ENCODE measurements around the gene SRP19.

SRP19 gene

GRCh38 chr5:112918136-112918535, 57.0 kb downstream of the SRP19 start:
- H3K4ac ChIP-seq (ENCODE audit: low read length): no peak overlapping the region
- WGBS, 2 donors (ENCODE audit: extremely low coverage in 2 of 2, insufficient read length in 2 of 2, insufficient replicate concordance in 1 of 2): no CpG with 5 or more reads among the region's 3 CpGs

DNA sequence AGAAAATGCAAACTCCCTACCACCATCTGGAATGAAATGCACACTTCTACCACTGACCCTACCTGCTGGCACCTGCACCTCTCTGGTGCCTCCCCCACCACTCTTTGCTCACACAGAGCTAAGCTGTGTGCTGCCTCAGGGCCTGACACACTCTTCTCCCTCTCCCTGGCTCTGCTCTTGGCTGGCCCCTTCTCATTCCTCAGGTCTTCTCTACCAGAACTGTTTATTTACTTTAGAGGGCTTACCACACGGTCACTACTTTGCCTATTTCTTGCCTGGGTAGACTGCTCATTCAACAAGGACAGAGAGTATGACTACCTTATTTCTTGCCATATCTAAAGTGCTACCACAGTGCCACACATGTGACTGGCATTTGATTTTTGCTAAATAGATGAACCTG, 57.6 kb downstream of the SRP19 start:
- H3K9ac ChIP-seq (ENCODE audit: low read depth, low read length, poor library complexity): no peak overlapping the region
- WGBS, 2 donors (ENCODE audit: extremely low coverage in 2 of 2, insufficient read length in 2 of 2, insufficient replicate concordance in 1 of 2): no CpG with 5 or more reads among the region's 1 CpG

More at GRCh38 chr5:112918136-112918535, 57.0 kb downstream of the SRP19 start:
- Histone ChIP-seq H3K27me3 (ENCODE audit: control insufficient read depth in 3 of 3, insufficient read depth in 3 of 3, low read depth in 1 of 3, low read length in 3 of 3) (peaks cover 0 to 7% (median 5%) of the 10 kb centered on the region in 3 experiments), H3K4me1 (ENCODE audit: control insufficient read depth in 2 of 2, insufficient read depth in 1 of 2, low read depth in 1 of 2, low read length in 2 of 2) (peaks cover 3 to 4% of the 10 kb centered on the region in 2 donors), H3K14ac (ENCODE audit: low read length) (no peak overlapping the region), H3K23ac (ENCODE audit: low read depth, low read length, poor library complexity) (no peak overlapping the region), H3K9me3 (replicated peaks in 1 of 2; ENCODE audit: control insufficient read depth in 2 of 2, insufficient read depth in 1 of 2, low read depth in 1 of 2, low read length in 2 of 2) (no peaks in the 10 kb centered on the region), H2BK15ac (ENCODE audit: low read length) (no peak overlapping the region), H2AFZ (ENCODE audit: low read length) (no peak overlapping the region), H3K36me3 (replicated peaks in 1 of 2; ENCODE audit: control insufficient read depth in 2 of 2, insufficient read depth in 2 of 2, low read length in 2 of 2) (peaks cover 2 to 68% of the 10 kb centered on the region in 2 donors), H2BK12ac (ENCODE audit: low read length) (no peak overlapping the region), H2AK5ac (ENCODE audit: low read depth, low read length) (no peak overlapping the region), H2BK120ac (ENCODE audit: low read depth, low read length) (no peak overlapping the region), H3K27ac (replicated peaks; ENCODE audit: low read length) (no peak overlapping the region), H4K8ac (ENCODE audit: low read depth, low read length) (no peak overlapping the region), H3K9ac (ENCODE audit: low read depth, low read length, poor library complexity) (no peak overlapping the region), H3K79me1 (ENCODE audit: low read depth, low read length) (peaks cover 4% of the 10 kb centered on the region), H2BK5ac (ENCODE audit: low read length) (no peak overlapping the region), H4K91ac (ENCODE audit: low read depth, low read length, poor library complexity) (no peak overlapping the region), H3K4me3 (ENCODE audit: low read length in 2 of 2) (no peak overlapping the region), H3K18ac (ENCODE audit: low read length) (no peak overlapping the region), H3K4me2 (ENCODE audit: insufficient read depth, low read length, poor library complexity, severe bottlenecking) (no peak overlapping the region)
- DNase-seq (ENCODE audit: low spot score): no peak

More for the DNA sequence above, 57.6 kb downstream of the SRP19 start:
- Histone ChIP-seq H2AK5ac (ENCODE audit: low read depth, low read length) (no peak overlapping the region), H3K9me3 (replicated peaks in 1 of 2; ENCODE audit: control insufficient read depth in 2 of 2, insufficient read depth in 1 of 2, low read depth in 1 of 2, low read length in 2 of 2) (no peaks in the 10 kb centered on the region), H3K36me3 (replicated peaks in 1 of 2; ENCODE audit: control insufficient read depth in 2 of 2, insufficient read depth in 2 of 2, low read length in 2 of 2) (peaks cover 2 to 65% of the 10 kb centered on the region in 2 donors), H3K27ac (replicated peaks; ENCODE audit: low read length) (no peak overlapping the region), H3K18ac (ENCODE audit: low read length) (no peak overlapping the region), H3K27me3 (ENCODE audit: control insufficient read depth in 3 of 3, insufficient read depth in 3 of 3, low read depth in 1 of 3, low read length in 3 of 3) (peaks cover 0 to 11% (median 10%) of the 10 kb centered on the region in 3 experiments), H3K79me1 (ENCODE audit: low read depth, low read length) (peaks cover 4% of the 10 kb centered on the region), H3K4me3 (ENCODE audit: low read length in 2 of 2) (no peak overlapping the region), H4K91ac (ENCODE audit: low read depth, low read length, poor library complexity) (no peak overlapping the region), H4K8ac (ENCODE audit: low read depth, low read length) (no peak overlapping the region), H3K14ac (ENCODE audit: low read length) (no peak overlapping the region), H2BK5ac (ENCODE audit: low read length) (no peak overlapping the region), H3K4ac (ENCODE audit: low read length) (no peak overlapping the region), H3K4me1 (ENCODE audit: control insufficient read depth in 2 of 2, insufficient read depth in 1 of 2, low read depth in 1 of 2, low read length in 2 of 2) (peaks cover 3 to 8% of the 10 kb centered on the region in 2 donors), H2AFZ (ENCODE audit: low read length) (no peak overlapping the region), H2BK120ac (ENCODE audit: low read depth, low read length) (no peak overlapping the region), H3K23ac (ENCODE audit: low read depth, low read length, poor library complexity) (no peak overlapping the region), H2BK12ac (ENCODE audit: low read length) (no peak overlapping the region), H3K4me2 (ENCODE audit: insufficient read depth, low read length, poor library complexity, severe bottlenecking) (no peak overlapping the region), H2BK15ac (ENCODE audit: low read length) (no peak overlapping the region)
- no peak for DNase-seq (ENCODE audit: low spot score)
